Upper lobe of left lung (tissue), 6 donors: Measurements from ENCODE around the gene ASTE1. TPM values are rescaled to one million over a fixed set of nuclear protein-coding genes. Genes with fewer than 3 reads are reported as not detected.
A peak's percentile ranks its signal among the peaks of the same experiment; 100 is the strongest.

Experiments
- ATAC-seq, 2 donors: fragments of 200-7000 bp; cut with Tn5 transposase; one replicate each; pipeline ENCODE4 v1.9.1; 2022; ENCODE audit warnings: mild to moderate bottlenecking in 2 of 2, moderate library complexity in 2 of 2; ENCODE audit not compliant: low FRiP score in 2 of 2
- DNase-seq, 2 donors: peaks; one replicate each; pipeline ENCODE4 v3.0.0-alpha.2; 2019 to 2020
- H3K27ac ChIP-seq, 4 donors: fragments of 200-600 bp; sonication (generic); one replicate each; pipeline ENCODE4 v1.5.1; 2016 to 2019
- H3K27me3 ChIP-seq, 4 donors: fragments of 200-600 bp; sonication (generic); one replicate each; pipeline ENCODE4 v1.5.1; 2017 to 2019
- H3K36me3 ChIP-seq, 4 donors: fragments of 200-600 bp; sonication (generic); one replicate each; pipeline ENCODE4 v1.5.1; 2016 to 2019
- H3K4me1 ChIP-seq, 4 donors: fragments of 200-600 bp; sonication (generic); one replicate each; pipeline ENCODE4 v1.5.1; 2018 to 2019
- H3K4me3 ChIP-seq, 4 donors: fragments of 200-600 bp; sonication (generic); one replicate each; pipeline ENCODE4 v1.5.1; 2017 to 2019; ENCODE audit warnings: mild to moderate bottlenecking in 2 of 4, moderate library complexity in 1 of 4
- H3K9me3 ChIP-seq, 4 donors: fragments of 200-600 bp; sonication (generic); one replicate each; pipeline ENCODE4 v1.5.1; 2018 to 2019
- EP300 ChIP-seq, 4 donors: sonication (generic); formaldehyde crosslinking; IDR thresholded peaks; one replicate each; pipeline ENCODE4 v1.5.1; 2017; ENCODE audit warnings: antibody characterized with exemption in 4 of 4, control low read depth in 2 of 4
- POLR2A ChIP-seq, 4 donors: fragments of 450-650 bp; IDR thresholded peaks; one replicate each; pipeline ENCODE4 v1.5.1; 2016 to 2017; ENCODE audit warnings: antibody characterized with exemption in 4 of 4, mild to moderate bottlenecking in 2 of 4
- POLR2AphosphoS5 ChIP-seq, 2 donors: sonication (generic); formaldehyde crosslinking; IDR thresholded peaks; one replicate each; pipeline ENCODE4 v1.5.1; 2017; ENCODE audit warnings: antibody characterized with exemption in 2 of 2
- WGBS, 2 donors: methylation state at CpG; one replicate each; pipeline ENCODE4 v1.1.5; 2017 to 2018; 5-methylcytosine and 5-hydroxymethylcytosine counted together
- total RNA-seq, 6 donors: library from RNA; depleted of rRNA in 4 of 6; stranded (reverse); fragments of >200 nt in 4 of 6; gene quantifications; one replicate each; pipeline versions ENCODE4 v1.1.0 to v1.2.1, GENCODE V29; 2016 to 2021
- TF ChIP-seq, protein P1 (sequence below), 6 experiments: fragments of 450-650 bp in 4 of 6; fragments of 200-600 bp in 2 of 6; sonication (generic) in 2 of 6; IDR thresholded peaks; one replicate each; pipeline ENCODE4 v1.5.1; 2016 to 2019; ENCODE audit warnings: antibody characterized with exemption in 6 of 6
- donor health status: DM: no; HTN: no; CAD: no; lungs with moderate emphysema.
- donor health status: DM: no; HTN: yes; CAD: no; lungs with severe emphysema.

ASTE1 gene
- total RNA-seq, 6 donors from 2014 or later, result 0.67 to 6.8 (median 6.2) TPM

DNA sequence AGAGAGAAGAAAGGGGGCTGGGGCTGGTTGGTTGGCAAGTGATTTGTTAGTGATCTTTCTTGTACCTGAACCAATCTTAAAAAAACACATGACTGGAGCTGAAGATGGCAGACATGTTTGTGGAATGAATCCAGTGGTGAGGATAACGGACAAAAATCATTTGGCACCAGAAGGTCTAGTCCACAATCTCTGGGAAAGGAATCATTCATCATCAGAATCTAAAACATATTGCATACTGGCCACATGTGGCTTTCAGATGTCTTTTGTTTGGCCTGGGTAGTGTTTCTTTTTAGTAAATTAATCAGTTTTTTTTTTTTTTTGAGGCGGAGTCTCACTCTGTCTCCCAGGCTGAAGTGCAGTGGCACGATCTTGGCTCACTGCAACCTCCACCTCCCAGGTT lies 5.0 kb upstream of the ASTE1 start:
- ATAC-seq (no peak), DNase-seq (no peak)
- peaks cover 0 to 3% (median 0%) of the 10 kb centered on the region in 4 donors for H3K36me3 ChIP-seq
- no peak overlapping the region for H3K27ac ChIP-seq
- H3K4me1 ChIP-seq, result peaks cover 5 to 10% (median 8%) of the 10 kb centered on the region in 4 donors
- H3K4me3 ChIP-seq, result no peak overlapping the region
- no peaks in the 10 kb centered on the region for H3K9me3 ChIP-seq
- no peaks in the 10 kb centered on the region for H3K27me3 ChIP-seq
- WGBS, 2 donors, result 82 to 90% methylated on average over 3 of the region's 3 CpGs
- no peak for TF ChIP-seq POLR2AphosphoS5 (IDR thresholded peaks at IDR 0.05)
- TF ChIP-seq EP300 (IDR thresholded peaks at IDR 0.05), result no peak
- TF ChIP-seq, protein P1, sequence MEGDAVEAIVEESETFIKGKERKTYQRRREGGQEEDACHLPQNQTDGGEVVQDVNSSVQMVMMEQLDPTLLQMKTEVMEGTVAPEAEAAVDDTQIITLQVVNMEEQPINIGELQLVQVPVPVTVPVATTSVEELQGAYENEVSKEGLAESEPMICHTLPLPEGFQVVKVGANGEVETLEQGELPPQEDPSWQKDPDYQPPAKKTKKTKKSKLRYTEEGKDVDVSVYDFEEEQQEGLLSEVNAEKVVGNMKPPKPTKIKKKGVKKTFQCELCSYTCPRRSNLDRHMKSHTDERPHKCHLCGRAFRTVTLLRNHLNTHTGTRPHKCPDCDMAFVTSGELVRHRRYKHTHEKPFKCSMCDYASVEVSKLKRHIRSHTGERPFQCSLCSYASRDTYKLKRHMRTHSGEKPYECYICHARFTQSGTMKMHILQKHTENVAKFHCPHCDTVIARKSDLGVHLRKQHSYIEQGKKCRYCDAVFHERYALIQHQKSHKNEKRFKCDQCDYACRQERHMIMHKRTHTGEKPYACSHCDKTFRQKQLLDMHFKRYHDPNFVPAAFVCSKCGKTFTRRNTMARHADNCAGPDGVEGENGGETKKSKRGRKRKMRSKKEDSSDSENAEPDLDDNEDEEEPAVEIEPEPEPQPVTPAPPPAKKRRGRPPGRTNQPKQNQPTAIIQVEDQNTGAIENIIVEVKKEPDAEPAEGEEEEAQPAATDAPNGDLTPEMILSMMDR (IDR thresholded peaks at IDR 0.05), result no peak
- TF ChIP-seq POLR2A (IDR thresholded peaks at IDR 0.05), result no peak

DNA sequence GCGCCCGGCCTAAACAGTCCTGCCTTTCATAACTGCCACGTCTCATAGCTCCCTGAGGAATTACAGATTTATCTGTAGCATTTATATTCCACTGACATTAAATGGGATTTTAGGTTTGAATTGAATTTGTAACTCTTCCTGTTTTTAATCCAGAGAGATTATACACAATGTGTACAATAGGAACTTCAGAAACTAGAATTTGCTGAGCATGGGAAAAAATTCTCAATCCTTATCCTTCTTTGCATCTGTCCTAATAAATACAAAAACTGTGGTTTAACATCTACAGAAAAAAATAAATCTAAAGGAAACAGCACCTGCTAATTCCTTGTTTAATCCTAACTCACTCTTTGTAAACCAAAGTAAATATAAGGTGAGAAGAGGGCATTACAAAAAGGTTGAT lies 2.2 kb upstream of the ASTE1 start:
- WGBS, 2 donors, result 93 to 98% methylated on average over 3 of the region's 3 CpGs
- TF ChIP-seq POLR2AphosphoS5 (IDR thresholded peaks at IDR 0.05) (no peak), EP300 (IDR thresholded peaks at IDR 0.05) (no peak), POLR2A (IDR thresholded peaks at IDR 0.05) (no peak)
- TF ChIP-seq, protein P1 (IDR thresholded peaks at IDR 0.05), result no peak

DNA sequence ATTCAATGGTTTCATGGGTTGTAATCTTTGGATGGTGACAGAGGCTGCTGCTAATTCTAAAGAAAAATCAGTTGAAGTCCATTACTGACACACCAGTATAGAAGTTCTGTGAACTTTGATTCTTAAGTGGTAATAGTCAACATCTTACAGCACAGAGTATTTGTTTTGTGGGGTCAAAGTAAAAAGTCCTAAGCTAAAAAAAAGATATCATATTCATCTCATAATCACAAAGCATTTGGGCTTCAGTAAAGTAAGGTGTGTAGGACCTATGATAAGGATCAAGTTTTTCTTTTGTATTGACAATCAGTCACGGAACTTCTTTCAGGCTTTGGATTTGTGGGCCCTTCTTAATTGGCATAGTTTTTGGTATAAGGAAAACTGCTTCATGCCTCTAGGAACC lies 1.1 kb downstream of the ASTE1 start:
- Histone ChIP-seq H3K36me3 (peaks cover 0 to 7% (median 0%) of the 10 kb centered on the region in 4 donors), H3K9me3 (no peaks in the 10 kb centered on the region), H3K27ac (no peak overlapping the region), H3K27me3 (no peaks in the 10 kb centered on the region), H3K4me3 (peak overlapping the region in 3 of 4 donors; percentile 58 to 71 (median 69)), H3K4me1 (peaks cover 18 to 39% (median 30%) of the 10 kb centered on the region in 4 donors)
- TF ChIP-seq POLR2AphosphoS5 (IDR thresholded peaks at IDR 0.05) (no peak), EP300 (IDR thresholded peaks at IDR 0.05) (no peak), POLR2A (IDR thresholded peaks at IDR 0.05) (no peak)
- TF ChIP-seq, protein P1 (IDR thresholded peaks at IDR 0.05), result no peak
- ATAC-seq, result no peak
- no peak for DNase-seq
- WGBS, 2 donors, result 78 to 83% methylated on average over 1 of the region's 1 CpG

More for the DNA sequence above, 2.2 kb upstream of the ASTE1 start:
- peaks cover 0 to 10% (median 0%) of the 10 kb centered on the region in 4 donors for H3K36me3 ChIP-seq
- peaks cover 15 to 23% (median 18%) of the 10 kb centered on the region in 4 donors for H3K4me1 ChIP-seq
- H3K4me3 ChIP-seq, result no peak overlapping the region
- no peak for ATAC-seq
- DNase-seq, result no peak
- H3K27me3 ChIP-seq, result no peaks in the 10 kb centered on the region
- H3K27ac ChIP-seq, result no peak overlapping the region
- H3K9me3 ChIP-seq, result no peaks in the 10 kb centered on the region

DNA sequence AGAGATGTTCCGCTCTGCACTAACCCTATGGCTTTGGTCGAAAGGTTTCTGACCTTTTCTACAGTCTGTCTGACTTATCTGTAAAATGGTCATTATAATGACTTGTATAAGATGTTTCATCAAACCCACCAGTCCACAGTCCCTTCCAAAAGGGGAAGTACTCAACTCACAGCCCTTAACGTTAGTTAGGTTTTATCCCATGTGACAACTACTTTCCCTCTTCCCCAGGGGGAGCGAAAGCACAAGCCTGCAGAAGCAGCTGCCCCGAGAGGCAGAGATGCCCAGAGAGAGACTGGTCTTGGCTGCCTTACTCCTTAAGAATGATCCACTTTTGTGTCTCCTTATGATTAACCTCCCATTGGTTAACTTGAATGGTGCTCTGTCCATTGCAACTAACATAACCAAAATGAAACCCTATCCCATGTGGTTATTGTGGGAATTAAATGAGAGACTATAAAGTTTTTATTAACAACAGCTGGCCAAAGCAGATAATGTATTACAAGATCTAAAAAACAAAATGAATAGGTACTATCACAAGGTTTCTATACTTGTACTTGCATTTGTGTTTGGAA lies 6.4 kb downstream of the ASTE1 start:
- no peak overlapping the region for H3K4me3 ChIP-seq
- H3K27me3 ChIP-seq, result no peaks in the 10 kb centered on the region
- no peaks in the 10 kb centered on the region for H3K9me3 ChIP-seq
- H3K36me3 ChIP-seq, result peaks cover 8 to 39% (median 16%) of the 10 kb centered on the region in 4 donors
- H3K4me1 ChIP-seq, result peaks cover 4 to 28% (median 19%) of the 10 kb centered on the region in 4 donors
- DNase-seq (no peak), ATAC-seq (peak in 1 of 2 donors; percentile 42)
- WGBS, 2 donors, result 59 to 76% methylated on average over 5 of the region's 5 CpGs
- TF ChIP-seq EP300 (IDR thresholded peaks at IDR 0.05), result no peak
- TF ChIP-seq, protein P1 (IDR thresholded peaks at IDR 0.05), result no peak
- no peak for TF ChIP-seq POLR2AphosphoS5 (IDR thresholded peaks at IDR 0.05)
- no peak for TF ChIP-seq POLR2A (IDR thresholded peaks at IDR 0.05)
- H3K27ac ChIP-seq, result no peak overlapping the region

DNA sequence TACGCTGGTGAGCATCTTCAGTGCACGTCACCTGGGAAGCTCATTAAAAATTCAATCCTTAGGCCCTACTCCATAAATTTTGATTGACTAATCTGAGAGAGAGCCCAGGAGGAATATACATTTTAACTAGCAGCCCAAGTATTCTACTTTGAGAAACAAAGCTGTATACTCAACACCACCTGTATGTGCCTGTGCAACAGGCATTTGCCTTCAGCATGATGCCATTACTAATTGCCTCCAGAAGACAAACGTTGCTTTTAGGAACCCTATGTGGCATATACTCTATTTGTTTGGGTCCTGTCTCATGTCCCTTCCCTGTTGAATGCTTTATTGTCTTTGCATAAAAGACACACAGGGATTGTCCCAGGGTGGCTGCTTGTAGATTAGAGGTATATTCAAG lies 7.7 kb downstream of the ASTE1 start:
- peaks cover 8 to 44% (median 24%) of the 10 kb centered on the region in 4 donors for H3K36me3 ChIP-seq
- no peak for ATAC-seq

More for the DNA sequence above, 7.7 kb downstream of the ASTE1 start:
- Histone ChIP-seq H3K9me3 (no peaks in the 10 kb centered on the region), H3K27me3 (no peaks in the 10 kb centered on the region), H3K4me1 (peaks cover 4 to 24% (median 15%) of the 10 kb centered on the region in 4 donors), H3K4me3 (no peak overlapping the region), H3K27ac (no peak overlapping the region)
- DNase-seq, result no peak
- TF ChIP-seq EP300 (IDR thresholded peaks at IDR 0.05), result no peak
- WGBS, 2 donors, result 86 to 100% methylated on average over 2 to 3 of the region's 3 CpGs
